Stimulated activated CD4-positive, alpha-beta T cell treated with anti-CD3 and anti-CD28 coated beads, Interleukin-1b, Interleukin-23, amount 100 ng/mL, for 24 hours (primary cell): ENCODE measurements around the gene PSAPL1.

Experiments
- DNase-seq, 4 experiments: peaks; one replicate each; pipeline ENCODE4 v3.0.0-alpha.2; 2020; ENCODE audit warnings: low read depth in 4 of 4, low spot score in 1 of 4

PSAPL1 gene

GRCh38 chr4:7431696-7432530 is 2.8 kb downstream of the PSAPL1 start:
- DNase-seq, result no peak

GRCh38 chr4:7430965-7431695 is 3.6 kb downstream of the PSAPL1 start:
- no peak for DNase-seq

- DNase-seq, result no peak
Measured at GRCh38 chr4:7430368-7430964, 4.3 kb downstream of the PSAPL1 start.

- DNase-seq, result no peak
Measured at GRCh38 chr4:7429601-7430078, 5.1 kb downstream of the PSAPL1 start.

GRCh38 chr4:7429069-7429416 is 5.7 kb downstream of the PSAPL1 start:
- no peak for DNase-seq

- DNase-seq, result no peak
Measured at GRCh38 chr4:7428261-7429068, 6.3 kb downstream of the PSAPL1 start.

GRCh38 chr4:7427831-7428260 is 6.9 kb downstream of the PSAPL1 start:
- no peak for DNase-seq

- DNase-seq, result no peak
Measured at GRCh38 chr4:7427361-7427760, 7.4 kb downstream of the PSAPL1 start.

- no peak for DNase-seq
Measured at GRCh38 chr4:7426525-7427171, 8.1 kb downstream of the PSAPL1 start.

- no peak for DNase-seq
Measured at GRCh38 chr4:7425591-7426468, 8.9 kb downstream of the PSAPL1 start.

- no peak for DNase-seq
Measured at GRCh38 chr4:7425124-7425523, 9.6 kb downstream of the PSAPL1 start.

GRCh38 chr4:7424553-7425111 is 10.1 kb downstream of the PSAPL1 start:
- no peak for DNase-seq

GRCh38 chr4:7423801-7424552 is 10.8 kb downstream of the PSAPL1 start:
- DNase-seq, result no peak

- no peak for DNase-seq
Measured at GRCh38 chr4:7423391-7423790, 11.3 kb downstream of the PSAPL1 start.

- DNase-seq, result no peak
Measured at GRCh38 chr4:7422898-7423180, 11.9 kb downstream of the PSAPL1 start.

- DNase-seq, result no peak
Measured at GRCh38 chr4:7422151-7422897, 12.4 kb downstream of the PSAPL1 start.

GRCh38 chr4:7421356-7422150 is 13.2 kb downstream of the PSAPL1 start:
- no peak for DNase-seq
